DMS53 treated with DMSO at 0.1 percent for 48 hours (cell line): Measurements from ENCODE around the gene XRCC2.

Source experiments
- DNase-seq: peaks from one replicate; lab custom pipeline; 2025; ENCODE audit not compliant: unreplicated experiment; lab: John Stamatoyannopoulos, UW

XRCC2 gene

GRCh38 chr7:152617056-152617455, 58.9 kb downstream of the XRCC2 start:
- DNase-seq = no peak

- DNase-seq = no peak
Observed at GRCh38 chr7:152615031-152615741, 60.8 kb downstream of the XRCC2 start.

DNA sequence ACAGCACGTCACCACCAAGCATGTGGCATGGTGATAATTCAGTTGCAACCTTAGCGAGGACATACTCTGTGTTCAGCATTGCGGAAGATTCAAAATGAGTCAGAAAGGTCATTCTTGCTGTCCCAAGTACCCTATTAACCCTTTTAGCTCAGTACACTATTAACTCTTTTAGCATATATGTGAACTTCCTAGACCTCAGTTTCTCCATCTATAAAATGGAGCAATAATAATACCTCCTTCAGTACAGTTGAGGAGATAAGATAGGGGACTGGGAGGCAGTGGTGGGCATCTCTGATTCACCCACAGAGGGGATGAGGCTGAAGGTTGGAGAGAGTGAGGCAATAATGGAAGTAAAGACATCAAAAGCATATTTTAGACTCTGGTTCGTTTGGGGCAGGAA, 67.3 kb downstream of the XRCC2 start:
- DNase-seq = no peak

DNA sequence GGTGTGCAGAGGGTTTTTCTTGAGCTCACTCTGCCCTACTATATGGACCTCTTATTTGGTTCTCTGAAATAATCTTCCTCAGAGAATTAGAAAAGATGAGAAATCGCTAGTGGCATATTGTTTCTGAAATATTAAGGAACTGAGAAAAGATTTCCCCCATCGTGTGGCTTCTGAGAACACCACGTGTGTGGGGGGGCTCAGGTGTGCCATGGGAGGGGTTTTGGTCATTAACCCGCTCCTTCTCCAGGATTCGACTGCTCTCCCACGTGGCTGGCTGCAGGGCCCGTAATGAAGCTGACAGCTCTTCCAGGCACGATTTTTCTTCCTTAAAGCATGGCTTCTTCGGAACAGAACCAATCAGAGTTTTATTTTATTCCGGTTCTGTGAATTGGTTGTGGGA, 67.7 kb downstream of the XRCC2 start:
- DNase-seq = no peak

GRCh38 chr7:152607007-152607406, 68.9 kb downstream of the XRCC2 start:
- DNase-seq = no peak

DNA sequence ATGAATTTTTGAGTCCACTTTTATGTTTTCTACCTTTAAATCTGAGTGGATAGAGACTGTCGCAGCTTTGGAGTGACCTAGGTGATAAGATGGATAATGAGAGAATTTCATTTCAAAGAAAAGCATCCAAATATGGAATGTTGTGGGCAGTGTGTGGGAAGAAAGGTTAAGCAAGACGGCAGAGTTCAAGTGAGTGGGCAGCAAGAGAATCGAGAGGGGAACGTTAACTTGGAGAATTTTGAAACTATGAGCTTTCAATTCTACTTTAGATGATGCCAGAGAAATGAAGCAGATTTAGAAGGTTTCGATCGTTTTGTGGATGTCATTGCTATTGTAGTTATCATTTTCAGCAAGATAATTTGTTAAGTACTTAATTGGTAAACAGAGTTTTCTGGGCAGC, 73.0 kb downstream of the XRCC2 start:
- DNase-seq = no peak

- no peak for DNase-seq
Observed at GRCh38 chr7:152601305-152601798, 74.6 kb downstream of the XRCC2 start.

DNA sequence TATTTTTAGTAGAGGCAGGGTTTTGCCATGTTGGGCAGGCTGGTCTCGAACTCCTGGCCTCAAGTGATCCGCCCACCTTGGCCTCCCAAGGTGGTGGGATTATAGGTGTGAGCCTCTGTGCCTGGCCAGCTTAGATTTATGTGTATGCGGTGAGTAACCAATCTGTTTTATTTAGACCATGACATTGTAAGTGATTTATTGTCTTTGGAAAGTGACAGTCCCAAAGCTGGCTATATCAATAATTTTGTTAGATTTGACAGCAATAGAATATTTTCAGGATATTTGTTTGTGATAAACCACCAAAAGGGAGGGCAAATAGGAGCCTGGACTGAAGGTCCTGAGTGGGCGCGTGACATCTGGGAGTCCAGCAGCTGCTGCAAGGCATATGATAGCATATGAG, 75.7 kb downstream of the XRCC2 start:
- no peak for DNase-seq

DNA sequence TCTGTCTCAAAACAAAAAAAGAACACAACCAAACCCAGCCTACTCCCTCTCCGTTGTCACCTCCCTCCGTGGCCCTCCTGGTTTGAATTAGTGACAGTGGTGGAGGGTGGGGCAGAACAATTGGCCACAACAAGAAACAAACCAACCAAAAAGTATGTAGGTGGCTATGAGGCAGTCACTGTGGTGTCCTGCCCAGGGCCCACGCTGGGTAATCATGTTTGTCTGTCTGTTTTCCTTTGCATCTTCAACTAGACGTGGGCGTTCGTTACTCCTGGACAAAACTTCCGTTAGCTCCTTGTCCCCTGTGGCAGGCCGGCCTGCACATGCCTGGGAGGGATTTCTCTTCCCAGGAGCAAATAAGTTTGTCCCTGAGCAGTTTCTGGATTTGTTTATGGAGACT, 78.4 kb downstream of the XRCC2 start:
- no peak for DNase-seq

DNA sequence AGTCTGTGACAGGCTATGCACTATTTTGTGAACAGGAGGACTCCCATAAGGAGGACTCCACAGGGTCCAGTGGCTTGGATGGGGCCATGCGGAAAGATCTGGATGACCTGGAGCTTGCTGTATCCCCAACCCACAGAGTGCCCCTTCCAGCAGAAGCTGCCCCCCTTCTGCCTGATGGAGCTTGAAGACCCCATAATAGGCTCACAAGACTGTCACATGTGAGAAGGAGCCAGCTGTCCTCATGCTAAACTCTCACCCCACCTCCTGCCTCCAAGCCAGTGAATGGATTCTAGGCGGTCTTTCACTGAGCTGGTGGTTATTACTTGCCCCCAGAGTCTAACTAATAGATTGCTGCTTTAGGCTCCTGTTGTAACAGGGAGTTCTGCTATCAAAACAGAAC, 79.1 kb downstream of the XRCC2 start:
- no peak for DNase-seq
